ENCODE data around the gene MRRF.
"Not testable (repeated sequence)": the region's sequence is repeated elsewhere in the genome, so short reads cannot be mapped to it uniquely, and the experiment has no call there.

DNA sequence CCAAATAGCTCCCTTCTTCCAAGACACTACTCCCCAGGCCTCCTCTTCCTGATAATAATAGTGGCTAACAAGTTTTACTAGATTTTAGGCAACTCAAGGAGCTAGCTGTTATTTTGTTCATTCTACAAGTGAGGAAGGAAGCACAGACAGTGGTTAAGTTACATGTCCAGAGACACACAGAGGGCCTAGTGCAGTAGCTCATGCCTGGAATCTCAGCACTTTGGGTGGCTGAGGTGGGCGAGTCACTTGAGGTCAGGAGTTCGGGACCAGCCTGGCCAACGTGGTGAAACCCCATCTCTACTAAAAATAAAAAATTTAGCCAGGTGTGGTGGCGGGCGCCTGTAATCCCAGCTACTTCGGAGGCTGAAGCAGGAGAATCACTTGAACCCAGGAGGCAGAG lies 65.8 kb downstream of the MRRF start:
- TF ChIP-seq, protein P1, sequence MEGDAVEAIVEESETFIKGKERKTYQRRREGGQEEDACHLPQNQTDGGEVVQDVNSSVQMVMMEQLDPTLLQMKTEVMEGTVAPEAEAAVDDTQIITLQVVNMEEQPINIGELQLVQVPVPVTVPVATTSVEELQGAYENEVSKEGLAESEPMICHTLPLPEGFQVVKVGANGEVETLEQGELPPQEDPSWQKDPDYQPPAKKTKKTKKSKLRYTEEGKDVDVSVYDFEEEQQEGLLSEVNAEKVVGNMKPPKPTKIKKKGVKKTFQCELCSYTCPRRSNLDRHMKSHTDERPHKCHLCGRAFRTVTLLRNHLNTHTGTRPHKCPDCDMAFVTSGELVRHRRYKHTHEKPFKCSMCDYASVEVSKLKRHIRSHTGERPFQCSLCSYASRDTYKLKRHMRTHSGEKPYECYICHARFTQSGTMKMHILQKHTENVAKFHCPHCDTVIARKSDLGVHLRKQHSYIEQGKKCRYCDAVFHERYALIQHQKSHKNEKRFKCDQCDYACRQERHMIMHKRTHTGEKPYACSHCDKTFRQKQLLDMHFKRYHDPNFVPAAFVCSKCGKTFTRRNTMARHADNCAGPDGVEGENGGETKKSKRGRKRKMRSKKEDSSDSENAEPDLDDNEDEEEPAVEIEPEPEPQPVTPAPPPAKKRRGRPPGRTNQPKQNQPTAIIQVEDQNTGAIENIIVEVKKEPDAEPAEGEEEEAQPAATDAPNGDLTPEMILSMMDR (conservative IDR thresholded peaks at IDR 0.05; ENCODE audit: low read length): not testable (repeated sequence)
- not testable (repeated sequence) for TF ChIP-seq EZH2phosphoT487 (IDR thresholded peaks at IDR 0.05; ENCODE audit: borderline replicate concordance)
